GM18517 (cell line): Measurements from ENCODE around the gene RXRB.

ENCODE experiments used
- ATAC-seq: cut with Tn5 transposase; IDR thresholded peaks from one replicate; pipeline ENCODE4 v1.9.1; 2021; ENCODE audit warnings: mild to moderate bottlenecking, moderate library complexity; ENCODE audit not compliant: unreplicated experiment

Gene RXRB

DNA sequence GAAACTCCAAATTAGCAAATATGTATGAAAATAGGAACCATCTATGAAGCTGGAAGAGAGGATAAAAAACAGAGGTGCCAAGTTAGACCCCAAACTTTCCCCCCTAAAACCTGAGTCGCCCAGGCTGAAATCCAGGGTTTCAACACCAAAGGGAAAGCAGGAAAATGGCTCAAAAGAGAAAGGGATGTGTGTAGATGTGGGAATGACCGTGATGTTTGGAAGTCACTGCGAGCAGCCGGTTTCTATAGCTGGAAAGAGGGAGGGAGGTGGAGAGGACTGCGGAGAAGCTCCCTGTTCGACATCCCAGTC, 12.3 kb upstream of the RXRB start:
- ATAC-seq = no peak

DNA sequence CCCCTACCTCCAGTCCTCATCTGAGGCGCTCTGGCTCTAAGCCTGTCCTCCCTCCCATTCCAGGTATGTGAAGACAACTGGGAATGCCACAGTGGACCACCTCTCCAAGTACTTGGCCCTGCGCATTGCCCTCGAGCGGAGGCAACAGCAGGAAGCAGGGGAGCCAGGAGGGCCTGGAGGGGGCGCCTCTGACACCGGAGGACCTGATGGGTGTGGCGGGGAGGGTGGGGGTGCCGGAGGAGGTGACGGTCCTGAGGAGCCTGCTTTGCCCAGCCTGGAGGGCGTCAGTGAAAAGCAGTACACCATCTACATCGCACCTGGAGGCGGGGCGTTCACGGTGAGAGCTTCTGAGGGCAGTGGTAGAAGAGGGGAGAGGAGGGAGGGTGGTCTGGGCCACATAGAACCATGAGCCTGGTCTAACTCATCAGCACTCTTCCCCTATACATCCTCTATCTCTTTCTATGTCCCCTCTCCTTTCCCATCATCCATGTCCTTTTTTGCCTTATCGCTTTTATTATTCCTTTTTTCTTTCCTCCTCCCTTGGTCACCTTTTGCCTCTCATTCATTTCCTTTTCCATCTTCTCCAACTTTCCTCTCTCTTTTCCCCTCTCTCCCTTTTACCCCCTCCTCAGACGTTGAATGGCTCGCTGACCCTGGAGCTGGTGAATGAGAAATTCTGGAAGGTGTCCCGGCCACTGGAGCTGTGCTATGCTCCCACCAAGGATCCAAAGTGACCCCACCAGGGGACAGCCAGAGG, 11.4 kb upstream of the RXRB start:
- ATAC-seq = no peak

DNA sequence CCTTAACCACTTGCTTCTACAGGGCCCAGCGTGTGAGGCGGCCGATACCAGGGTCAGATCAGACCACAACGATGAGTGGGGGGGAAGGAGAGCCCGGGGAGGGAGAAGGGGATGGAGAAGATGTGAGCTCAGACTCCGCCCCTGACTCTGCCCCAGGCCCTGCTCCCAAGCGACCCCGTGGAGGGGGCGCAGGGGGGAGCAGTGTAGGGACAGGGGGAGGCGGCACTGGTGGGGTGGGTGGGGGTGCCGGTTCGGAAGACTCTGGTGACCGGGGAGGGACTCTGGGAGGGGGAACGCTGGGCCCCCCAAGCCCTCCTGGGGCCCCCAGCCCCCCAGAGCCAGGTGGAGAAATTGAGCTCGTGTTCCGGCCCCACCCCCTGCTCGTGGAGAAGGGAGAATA, 10.7 kb upstream of the RXRB start:
- no peak for ATAC-seq

DNA sequence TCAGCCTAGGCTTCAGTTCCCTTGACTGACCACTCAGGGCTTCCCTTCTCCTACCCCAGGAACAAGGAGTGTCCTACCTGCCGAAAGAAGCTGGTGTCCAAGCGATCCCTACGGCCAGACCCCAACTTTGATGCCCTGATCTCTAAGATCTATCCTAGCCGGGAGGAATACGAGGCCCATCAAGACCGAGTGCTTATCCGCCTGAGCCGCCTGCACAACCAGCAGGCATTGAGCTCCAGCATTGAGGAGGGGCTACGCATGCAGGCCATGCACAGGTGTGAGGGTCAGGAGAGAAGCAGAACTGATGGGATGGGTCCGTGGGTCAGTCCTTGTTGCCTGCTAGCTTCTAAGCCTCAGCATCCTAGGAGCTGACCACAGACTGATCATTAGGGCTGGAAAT, 9.4 kb upstream of the RXRB start:
- no peak for ATAC-seq

DNA sequence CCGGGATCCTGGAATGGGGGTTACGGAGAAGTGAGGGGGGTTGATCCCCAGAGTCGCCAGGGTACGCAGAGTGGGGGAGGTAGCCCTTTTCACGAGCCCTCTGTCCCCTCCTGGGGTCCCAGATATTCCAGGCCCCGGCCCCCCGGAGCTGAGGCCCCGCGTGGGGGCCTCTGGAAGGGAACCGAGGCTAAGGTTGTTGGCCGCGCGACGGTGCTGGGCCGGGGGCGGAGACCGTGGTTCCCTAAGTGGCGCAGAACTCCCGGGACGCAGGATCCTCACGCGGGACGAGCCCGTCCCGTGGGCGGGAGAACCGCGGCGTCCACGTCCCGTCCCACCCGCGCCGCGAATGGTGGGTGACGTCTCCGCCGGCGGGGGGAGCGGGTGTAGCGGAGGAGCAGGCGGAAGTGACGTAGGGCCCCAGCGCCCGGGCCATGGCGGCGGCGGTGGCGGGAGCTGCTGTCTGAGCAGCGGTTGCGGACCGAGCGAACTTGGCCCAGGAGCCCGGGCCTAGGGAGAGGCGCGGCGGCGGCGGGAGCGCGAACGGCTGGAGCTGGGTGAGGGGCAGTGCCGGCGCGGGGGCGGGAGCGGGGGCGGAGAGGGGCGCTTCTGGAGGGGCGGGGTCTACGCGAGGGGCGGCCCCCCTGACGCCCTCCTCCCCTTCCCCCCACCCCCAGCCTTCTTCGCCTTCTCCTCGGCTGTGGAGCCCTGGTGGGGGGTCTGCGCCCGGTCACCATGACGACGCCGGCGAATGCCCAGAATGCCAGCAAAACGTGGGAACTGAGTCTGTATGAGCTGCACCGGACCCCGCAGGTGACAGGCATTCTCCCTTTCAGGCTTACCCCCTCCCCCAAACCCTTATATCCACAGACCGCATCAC, 7.9 kb upstream of the RXRB start, which contains the start of gene RING1:
RING1 (plus strand) TSS at position 410 of the 877 bp plus-strand sequence; CDS start at position 733, 323 bp downstream.
- ATAC-seq = no peak

DNA sequence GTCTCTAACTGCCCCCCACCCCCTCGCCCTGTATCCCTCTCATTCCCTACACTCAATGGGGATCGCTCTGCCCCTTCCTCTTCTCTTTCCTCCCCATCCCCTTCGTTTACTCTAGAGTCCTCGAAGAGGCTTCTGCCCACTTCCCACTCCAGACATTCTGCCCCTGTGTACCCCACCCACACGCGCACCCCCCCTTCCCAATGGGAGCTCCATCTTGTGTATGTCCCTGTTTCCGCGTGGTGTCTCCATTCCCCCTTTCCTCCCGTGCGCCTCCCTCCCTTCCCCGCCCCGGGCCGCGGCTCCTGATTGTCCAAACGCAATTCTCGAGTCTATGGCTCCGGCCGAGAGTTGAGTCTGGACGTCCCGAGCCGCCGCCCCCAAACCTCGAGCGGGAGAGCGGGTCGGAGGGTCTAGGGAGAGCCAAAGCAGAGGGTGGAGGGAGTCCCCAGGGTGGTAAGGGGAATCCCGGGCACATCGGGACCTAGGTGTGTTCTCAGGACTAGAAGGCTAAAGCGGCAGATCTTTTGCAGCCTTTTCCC, 7.2 kb upstream of the RXRB start:
- ATAC-seq = no peak

DNA sequence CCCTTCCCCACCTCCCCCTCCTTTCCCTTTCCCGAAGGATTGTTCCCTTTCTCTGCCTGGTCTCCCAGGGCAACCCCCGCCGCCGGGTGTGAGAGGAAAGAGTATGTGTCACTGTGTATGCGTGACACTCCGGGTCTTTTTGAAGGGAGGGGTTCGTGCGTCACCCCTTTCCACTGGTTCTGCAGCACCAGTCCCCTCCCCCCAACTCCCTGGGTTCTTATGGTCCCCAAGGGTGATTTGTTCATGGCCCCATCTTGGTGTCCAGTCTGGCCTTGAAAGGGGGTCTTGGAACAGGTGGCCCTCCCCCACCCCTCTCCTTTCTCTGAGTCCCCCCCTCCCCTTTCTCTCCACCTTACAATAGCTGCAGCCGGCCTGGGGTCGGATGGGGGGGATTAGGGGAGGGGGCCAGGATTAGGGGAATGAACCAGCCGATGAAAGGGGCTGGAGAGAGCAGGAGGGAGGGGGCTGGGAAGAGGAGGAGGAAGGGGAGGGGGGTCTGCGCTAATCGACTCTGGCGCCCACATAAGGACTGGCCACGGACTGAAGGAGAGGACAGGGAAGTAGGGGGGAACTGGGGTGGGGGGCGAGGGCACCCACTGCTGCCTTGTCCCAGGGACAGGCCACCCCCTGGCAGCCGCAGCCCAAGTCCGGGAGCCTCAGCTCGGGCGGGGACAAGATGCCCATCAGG, 6.5 kb upstream of the RXRB start:
- ATAC-seq = no peak

DNA sequence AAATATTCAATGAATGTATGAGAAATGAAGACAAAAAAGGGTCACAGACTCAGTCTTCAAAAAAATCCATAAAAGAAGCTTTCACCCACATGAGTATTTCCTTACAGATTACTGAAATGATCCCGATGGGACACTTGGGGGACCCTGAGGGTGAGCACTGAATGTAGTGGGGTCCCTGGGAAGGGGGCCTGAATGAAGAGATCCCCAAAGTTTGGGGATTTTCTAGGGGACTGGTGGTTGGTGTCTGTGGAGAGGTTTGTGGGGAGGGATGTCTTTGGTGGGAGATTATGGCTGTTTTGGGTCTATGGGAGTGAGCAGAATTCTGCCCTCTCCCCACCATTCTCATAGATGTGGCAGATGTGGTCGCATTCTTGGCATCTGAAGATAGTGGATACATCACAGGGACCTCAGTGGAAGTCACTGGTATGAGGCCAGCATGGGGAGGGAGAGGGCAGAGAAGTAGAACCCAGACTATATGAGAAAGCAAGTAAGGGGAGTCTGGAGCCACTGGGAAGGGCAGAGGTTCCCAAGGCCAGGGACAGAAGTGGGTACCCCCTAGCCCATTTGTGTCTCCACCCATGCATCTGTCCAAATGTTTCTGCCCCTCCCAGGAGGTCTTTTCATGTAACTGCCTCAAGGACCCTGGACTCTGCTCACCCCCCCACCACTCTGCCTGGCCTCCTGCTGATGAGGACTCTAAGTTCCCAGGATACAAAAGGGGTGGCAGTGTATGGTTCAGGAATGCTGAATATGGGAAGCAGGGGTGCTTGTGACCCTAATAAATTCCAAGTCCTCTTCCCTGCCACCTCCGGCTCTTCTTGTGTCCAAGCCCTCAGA, 5.8 kb upstream of the RXRB start:
- no peak for ATAC-seq

DNA sequence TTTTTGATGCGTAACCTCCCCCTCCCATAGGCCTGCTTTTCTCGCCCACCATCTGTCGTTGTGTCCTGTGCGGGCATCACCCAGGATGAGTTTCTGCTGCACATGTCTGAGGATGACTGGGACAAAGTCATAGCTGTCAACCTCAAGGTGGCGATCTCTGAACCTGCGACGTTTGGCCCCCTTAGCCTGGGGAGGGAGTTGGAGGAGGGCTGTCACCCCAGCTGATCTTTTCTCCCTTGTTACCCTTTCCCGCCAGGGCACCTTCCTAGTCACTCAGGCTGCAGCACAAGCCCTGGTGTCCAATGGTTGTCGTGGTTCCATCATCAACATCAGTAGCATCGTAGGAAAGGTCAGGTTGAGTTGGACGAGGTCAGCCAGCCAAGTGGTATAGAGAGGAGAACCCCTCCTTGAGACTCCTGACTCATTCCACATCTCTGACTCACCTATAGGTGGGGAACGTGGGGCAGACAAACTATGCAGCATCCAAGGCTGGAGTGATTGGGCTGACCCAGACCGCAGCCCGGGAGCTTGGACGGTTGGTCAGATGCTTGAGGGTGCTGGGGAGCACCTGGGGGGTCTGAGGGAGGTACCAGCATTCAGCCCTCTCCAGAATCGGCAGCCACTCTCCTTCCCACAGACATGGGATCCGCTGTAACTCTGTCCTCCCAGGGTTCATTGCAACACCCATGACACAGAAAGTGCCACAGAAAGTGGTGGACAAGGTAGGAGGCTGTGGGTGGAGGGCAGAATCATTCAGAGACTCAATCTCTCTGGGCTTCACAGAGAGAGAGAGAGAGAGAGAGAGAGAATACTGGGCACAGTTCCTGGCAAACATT, 4.9 kb upstream of the RXRB start:
- ATAC-seq = no peak

DNA sequence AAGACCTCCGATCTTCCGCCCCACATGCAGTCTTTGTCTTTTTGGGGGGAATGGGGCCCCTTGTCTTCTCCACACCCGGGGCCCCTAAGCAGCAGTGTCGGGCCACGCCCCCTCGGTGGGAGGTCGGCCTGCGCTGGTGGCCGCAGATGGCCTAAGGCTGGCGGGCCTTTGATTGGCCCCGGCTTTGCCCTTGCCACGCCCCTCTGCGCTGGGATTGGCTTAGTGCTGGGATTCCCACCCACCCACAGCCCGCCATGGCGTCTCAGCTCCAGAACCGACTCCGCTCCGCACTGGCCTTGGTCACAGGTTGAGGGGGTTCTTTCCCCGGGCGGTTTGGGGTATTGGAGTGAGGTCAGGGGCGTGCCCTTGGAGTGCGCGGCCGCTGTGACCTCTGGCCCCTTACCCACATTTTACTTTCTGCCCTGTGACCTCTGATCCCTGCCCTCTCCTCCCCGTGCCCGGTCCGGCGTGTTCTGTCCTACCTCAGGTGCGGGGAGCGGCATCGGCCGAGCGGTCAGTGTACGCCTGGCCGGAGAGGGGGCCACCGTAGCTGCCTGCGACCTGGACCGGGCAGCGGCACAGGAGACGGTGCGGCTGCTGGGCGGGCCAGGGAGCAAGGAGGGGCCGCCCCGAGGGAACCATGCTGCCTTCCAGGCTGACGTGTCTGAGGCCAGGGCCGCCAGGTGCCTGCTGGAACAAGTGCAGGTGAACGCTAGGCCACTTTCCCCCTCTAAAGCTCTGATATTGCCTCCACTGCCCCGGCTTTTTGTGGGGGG, 4.1 kb upstream of the RXRB start, which contains the start of gene HSD17B8:
HSD17B8 (plus strand) TSS at position 241 of the 776 bp plus-strand sequence; CDS start at position 255, 14 bp downstream.
- ATAC-seq = peak; percentile 41

DNA sequence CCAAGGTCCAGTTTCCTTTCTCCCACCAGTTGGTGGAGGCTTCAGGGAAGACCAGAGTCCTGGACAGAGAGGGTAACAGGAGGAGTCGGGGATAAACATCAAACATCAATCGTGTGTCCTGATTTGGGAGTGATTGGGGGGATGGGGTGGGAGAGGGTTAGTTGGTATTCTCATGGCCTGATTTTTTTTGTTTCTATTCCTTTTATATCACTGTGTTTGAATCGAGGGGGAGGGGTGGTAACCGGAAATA, 3.6 kb upstream of the RXRB start:
- no peak for ATAC-seq

DNA sequence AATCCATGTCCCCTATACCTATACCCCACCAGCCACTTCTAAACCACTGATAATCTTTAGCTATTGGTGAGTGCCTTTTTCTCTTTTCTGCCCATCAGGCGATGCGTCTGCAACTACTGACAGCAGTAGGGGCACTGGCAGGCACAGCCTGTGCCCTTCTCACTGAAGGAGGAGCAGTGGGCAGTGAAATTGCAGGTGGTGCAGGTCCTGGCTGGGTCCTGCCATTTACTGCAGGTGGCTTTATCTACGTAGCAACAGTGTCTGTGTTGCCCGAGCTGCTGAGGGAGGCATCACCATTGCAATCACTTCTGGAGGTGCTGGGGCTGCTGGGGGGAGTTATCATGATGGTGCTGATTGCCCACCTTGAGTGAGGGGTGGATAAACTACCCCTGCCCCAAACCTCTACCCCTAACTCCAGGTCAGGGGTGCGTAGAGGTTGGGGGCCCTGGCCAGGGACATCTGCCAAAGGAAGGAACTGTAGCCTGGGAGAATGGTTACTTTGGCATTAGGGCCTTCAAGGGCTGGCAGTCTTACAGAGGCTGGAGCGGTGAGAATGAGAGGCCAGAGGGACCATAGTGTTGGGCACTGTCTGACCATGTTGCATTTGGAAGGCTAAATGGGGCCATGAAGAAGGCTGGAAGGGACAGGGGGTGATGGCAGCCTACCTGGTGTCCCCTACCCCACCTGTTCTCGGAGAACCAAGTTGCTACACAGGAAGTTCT, 3.1 kb upstream of the RXRB start:
- ATAC-seq = no peak

DNA sequence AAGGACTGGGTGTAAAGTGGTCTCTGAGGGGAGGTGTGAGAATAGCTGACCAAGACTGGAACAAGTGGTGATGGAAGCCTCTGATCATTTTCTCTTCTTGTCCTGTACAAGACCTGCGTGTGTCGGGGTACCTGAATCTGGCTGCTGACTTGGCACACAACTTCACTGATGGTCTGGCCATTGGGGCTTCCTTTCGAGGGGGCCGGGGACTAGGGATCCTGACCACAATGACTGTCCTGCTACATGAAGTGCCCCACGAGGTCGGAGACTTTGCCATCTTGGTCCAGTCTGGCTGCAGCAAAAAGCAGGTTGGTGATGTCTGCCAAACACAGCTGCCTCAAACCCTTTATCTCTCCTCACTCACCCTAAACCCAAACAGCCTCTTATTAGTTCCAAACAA, 2.3 kb upstream of the RXRB start:
- ATAC-seq = no peak

DNA sequence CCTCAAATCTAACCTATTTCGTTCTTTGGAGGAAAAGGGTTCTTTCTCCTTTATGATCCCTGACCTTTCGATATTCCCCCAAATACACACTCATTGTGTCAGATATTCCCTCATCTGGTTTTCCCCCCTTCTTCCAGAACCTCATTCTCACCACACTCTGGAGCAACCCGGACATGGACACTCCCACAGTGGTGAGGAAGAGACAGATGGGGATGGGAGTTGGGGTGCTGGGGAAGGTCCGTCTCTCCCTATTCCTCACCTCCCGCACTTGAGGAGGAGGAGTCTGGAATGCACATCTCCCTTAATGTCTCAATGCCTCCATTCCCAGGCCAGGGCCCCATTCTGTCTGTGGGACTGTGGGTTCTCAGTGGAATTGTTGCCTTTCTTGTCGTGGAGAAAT, 1.5 kb upstream of the RXRB start:
- ATAC-seq = no peak

DNA sequence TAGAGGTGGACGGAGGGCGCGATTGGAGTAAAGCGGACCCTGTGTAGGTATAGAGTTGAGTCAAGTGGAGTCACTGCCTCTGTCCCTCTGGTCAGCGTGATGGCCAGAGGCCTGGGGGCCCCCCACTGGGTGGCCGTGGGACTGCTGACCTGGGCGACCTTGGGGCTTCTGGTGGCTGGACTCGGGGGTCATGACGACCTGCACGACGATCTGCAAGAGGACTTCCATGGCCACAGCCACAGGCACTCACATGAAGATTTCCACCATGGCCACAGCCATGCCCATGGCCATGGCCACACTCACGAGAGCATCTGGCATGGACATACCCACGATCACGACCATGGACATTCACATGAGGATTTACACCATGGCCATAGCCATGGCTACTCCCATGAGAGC, 681 bp upstream of the RXRB start:
- ATAC-seq = no peak

DNA sequence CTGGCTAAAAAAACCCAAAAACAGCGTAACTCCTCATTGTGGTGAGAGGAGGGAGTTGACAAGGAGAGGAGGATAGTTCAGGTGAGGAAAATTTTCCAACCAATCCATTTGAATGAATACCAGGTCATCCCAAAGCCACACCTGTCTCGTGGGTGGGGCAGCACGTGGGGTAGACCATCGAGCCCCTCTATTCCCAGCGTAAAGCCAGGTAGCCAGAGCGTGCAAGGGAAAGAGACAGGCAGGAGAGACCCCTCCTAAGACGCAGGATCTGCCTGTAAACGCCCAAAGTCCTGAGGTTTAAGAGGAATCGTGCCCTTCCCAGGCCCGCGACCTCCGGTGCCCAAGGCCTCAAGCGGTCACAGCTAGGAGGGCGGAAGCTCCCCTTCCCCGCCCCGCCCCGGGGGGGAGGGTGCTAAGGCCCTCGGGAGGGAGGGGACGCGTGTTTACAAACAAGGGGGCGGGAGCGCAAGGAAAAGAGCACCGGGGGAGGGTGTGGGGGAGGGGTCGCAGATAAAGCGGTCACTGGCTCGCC, 712 bp downstream of the RXRB start:
- peak; percentile 8 for ATAC-seq

DNA sequence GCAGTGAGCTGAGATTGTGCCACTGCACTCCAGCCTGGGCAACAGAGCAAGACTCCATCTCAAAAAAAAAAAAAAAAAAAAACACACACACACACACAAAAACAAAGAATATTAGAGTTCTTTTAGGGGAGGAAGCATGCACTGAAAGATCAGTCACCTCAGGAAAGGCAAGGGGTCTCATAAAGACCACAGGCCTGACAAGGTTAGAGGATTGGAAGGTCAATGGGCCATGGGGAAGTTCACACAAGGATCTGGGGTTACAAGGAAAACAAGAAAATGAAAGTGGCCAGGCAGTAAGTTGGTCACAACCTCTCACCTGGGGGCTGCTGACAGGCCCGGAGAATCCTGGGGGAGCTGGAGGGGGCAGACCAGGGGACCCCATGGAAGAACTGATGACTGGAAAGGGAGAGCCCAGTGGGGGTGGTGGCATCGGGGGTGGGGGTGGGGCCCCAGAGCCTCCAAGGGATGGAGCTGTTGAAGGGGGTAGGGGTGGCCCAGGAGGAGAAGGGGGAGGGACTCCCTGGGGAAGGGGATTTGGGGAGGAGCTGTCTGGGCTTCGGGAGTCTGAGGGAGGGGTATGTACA, 1.5 kb downstream of the RXRB start:
- no peak for ATAC-seq
